ENCODE results near the gene HRH1.

DNA sequence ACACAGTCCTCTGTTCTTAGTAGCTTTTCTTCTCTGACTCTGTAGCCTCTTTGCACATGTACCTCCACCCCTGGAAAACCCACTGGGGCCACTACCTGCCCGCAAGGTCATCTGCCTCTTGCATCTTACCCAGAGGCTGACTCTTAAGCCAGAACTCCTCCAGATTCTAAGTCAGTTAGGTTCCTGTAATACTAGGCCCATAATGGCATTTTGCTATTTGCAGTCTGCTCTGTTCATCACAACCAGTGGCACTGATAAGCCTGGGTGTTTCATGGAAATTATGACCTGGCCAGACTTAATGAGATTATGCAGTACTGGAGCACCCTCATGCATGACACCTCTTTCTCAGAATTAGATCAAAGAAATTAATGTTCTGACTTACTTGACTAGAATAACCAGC is 86.2 kb downstream of the HRH1 start:
- TF ChIP-seq POLR2A (IDR thresholded peaks at IDR 0.05), result no peak
- TF ChIP-seq, protein P1, sequence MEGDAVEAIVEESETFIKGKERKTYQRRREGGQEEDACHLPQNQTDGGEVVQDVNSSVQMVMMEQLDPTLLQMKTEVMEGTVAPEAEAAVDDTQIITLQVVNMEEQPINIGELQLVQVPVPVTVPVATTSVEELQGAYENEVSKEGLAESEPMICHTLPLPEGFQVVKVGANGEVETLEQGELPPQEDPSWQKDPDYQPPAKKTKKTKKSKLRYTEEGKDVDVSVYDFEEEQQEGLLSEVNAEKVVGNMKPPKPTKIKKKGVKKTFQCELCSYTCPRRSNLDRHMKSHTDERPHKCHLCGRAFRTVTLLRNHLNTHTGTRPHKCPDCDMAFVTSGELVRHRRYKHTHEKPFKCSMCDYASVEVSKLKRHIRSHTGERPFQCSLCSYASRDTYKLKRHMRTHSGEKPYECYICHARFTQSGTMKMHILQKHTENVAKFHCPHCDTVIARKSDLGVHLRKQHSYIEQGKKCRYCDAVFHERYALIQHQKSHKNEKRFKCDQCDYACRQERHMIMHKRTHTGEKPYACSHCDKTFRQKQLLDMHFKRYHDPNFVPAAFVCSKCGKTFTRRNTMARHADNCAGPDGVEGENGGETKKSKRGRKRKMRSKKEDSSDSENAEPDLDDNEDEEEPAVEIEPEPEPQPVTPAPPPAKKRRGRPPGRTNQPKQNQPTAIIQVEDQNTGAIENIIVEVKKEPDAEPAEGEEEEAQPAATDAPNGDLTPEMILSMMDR (IDR thresholded peaks at IDR 0.05), result no peak

Data from heart left ventricle (tissue), 13 donors.